Hepatic stellate cell (primary cell): ENCODE data around the gene CSF1.
"Not testable (repeated sequence)": the region's sequence is repeated elsewhere in the genome, so short reads cannot be mapped to it uniquely, and the experiment has no call there.

Source experiments
- DNase-seq: peaks from one replicate; pipeline ENCODE4 v3.0.0; 2011; ENCODE audit warnings: low spot score

The CSF1 gene, protein sequence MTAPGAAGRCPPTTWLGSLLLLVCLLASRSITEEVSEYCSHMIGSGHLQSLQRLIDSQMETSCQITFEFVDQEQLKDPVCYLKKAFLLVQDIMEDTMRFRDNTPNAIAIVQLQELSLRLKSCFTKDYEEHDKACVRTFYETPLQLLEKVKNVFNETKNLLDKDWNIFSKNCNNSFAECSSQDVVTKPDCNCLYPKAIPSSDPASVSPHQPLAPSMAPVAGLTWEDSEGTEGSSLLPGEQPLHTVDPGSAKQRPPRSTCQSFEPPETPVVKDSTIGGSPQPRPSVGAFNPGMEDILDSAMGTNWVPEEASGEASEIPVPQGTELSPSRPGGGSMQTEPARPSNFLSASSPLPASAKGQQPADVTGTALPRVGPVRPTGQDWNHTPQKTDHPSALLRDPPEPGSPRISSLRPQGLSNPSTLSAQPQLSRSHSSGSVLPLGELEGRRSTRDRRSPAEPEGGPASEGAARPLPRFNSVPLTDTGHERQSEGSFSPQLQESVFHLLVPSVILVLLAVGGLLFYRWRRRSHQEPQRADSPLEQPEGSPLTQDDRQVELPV

DNA sequence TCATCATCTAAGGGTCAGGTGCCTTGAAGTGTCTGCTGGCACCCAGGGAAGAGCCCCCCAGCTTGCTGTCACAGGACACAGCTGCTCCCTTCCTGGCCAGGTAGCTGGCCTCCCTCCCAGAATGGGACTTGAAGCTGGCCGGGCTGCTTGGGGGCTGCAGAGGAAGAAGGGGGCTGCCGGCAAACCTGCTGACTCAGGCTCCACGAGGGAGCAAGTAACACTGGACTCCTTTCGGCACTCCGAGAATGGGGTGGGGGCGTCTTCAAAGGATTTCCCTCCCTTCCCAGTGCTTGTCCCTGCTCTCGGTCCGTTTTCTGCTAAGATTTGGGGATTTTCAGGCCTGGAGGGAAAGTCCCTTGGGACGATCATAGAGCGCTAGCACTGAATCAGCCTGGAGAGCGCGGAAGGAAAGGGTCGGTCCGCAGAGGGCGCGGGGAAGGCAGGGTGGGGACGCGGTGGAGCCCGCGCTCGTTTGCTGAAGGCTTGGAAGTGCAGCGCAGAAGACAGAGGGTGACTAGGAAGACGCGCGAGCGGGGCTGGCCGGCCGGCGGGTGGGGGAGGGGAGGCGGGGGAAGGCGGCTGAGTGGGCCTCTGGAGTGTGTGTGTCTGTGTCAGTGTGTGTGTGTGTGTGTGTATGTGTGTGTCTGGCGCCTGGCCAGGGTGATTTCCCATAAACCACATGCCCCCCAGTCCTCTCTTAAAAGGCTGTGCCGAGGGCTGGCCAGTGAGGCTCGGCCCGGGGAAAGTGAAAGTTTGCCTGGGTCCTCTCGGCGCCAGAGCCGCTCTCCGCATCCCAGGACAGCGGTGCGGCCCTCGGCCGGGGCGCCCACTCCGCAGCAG, at the start of gene CSF1:
Gene CSF1, plus strand, starts transcription at position 727 of the 840 bp plus-strand sequence. CDS start 175 bp downstream, outside the sequence.
- DNase-seq: peak; percentile 85

DNA sequence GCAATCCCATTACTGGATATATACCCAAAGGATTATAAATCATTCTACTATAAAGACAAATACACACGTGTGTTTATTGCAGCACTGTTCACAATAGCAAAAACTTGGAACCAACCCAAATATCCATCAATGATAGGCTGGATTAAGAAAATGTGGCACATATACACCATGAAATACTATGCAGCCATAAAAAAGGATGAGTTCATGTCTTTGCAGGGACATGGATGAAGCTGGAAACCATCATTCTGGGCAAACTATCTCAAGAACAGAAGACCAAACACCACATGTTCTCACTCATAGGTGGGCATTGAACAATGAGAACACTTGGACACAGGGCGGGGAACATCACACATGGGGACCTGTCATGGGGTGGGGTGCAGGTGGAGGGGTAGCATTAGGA, 49.0 kb upstream of the CSF1 start:
- DNase-seq: not testable (repeated sequence)

DNA sequence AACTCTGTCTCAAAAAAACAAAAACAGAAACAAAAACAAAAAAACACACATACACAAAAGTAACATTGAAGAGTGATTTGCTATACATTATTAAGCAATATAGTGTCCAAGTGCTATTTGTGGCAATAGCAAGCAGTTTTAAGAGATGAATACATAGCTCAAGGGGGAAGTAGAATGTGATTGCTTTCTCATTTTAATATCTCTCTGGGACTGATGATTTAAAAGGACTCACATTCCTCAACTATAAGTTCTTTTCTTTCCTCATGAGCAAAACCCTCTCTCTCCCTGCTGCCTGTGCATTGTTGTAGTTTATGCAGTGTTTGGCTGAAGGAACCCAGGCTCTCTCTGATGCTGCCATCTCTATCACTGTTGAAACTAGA, 47.0 kb upstream of the CSF1 start:
- no peak for DNase-seq

DNA sequence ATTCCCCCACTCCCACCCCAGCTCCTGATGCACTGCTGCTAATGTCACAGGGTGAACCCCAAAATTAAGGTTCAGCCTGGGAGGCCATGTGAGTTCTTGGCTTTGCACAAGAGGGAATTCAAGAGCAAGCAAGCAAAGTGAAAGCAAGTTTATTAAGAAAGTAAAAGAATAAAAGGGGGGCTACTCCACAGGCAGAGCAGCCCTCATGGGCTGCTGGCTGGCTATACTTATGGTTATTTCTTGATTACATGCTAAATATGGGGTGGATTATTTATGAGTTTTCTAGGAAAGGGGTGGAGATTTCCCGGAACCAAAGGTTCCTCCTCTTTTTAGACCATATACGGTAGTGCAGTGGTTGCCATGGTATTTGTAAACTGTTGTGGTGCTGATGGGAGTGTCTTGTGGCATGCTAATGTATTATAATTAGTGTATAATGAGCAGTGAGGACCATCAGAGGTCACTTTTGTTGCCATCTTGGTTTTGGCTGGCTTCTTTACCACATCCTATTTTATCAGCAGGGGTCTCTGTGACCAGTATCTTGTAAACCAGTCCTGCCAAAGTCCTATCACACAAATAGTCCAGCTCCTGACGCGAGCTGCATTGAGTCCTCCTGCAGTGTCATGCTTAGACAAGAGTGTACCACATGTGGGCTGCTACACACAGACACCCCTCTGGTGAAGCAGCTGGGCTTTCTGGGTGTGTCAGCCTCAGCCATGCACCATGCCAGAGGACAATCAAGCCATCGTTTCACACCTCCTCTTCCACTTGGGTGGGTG, 46.4 kb upstream of the CSF1 start:
- no peak for DNase-seq

DNA sequence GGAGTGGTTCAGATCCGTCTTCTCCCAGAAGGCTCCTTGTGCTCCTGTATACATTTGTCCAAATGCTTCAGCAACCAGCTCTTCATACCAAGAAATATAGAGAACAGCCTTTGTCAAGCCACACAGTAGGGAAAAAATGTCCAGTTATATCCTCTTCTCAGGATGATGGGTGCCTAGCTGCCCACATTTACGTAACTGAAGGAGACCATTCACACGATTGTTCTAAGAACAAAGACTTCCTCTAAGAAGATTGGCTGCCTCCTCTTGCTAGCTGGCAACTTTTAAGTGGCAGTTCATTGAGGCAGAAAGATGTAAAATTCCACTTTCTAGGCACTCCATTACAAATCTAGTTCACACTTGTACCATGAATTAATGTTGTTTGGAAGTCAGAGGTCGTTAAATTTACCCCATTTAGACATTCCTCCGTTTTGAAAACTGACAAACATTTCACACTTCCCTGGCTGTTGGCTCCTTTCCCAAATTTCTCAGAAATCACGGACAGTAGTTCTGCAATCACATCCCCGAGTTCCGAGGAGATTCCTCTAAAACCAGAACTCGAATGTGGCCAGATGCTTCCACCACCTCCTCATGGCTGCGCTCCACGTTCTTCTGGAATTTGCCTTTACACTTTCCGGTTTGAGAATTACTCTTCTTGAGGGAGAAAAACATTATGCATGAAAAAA, 45.6 kb upstream of the CSF1 start:
- DNase-seq: no peak

DNA sequence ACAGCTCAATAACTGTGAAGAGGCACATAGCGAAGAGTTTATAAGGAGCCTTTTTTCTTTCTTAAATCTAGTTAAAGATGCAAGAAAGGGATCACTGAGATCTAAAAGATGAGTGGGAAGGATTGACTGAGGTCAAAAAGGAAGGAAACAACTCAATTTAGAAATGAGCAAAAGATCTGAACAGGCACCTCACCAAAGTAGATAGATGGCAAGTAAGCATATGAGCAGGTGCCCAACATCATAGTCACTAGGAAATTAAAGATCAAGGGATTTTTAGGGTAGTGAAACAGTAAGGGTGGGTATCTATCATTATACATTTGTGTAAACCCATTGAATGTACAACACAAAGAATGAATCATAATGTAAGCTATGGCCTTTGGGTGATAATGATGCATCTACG, 44.6 kb upstream of the CSF1 start:
- DNase-seq: no peak

DNA sequence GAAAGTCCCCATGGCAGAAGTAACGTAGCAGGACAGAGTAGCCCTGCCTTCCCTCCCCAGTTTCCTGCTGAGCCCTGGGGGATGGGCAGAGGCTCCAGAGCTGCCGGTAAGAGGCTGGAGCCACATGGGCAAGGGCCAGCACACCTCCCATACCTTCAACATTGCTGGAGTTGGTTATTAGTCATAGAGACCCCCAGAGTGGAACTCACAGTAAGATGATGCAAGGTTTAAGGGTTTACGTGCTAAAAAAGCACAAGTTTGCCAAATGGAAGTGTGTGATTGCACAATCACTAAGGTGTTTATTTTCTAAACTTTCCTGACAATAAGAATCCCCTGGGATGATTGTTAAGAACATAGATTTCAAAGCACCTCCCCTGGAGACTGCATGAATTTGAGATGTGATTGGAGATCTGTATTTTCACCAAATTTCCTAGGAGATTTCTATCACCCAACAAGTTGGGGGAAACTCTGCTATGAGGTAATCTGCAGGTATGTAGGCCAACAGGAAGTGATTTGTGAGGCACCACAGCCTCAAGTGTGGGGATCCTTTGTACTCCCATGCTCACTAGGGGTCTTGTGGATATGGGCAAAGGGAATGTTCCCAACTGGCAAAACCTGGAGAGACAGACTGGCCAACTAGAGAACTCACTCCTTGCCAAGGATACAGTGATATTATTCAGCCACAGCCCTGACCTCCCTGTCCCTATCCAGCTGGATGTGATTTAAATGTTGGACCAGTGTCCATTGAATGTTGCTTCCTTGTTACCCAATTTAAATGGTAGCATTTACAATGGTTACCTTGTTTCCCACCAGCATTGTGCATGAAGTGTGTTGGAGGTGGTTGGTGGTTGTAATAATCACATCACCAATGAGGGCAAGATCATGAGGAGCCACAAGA, 37.1 kb upstream of the CSF1 start:
- DNase-seq: no peak

DNA sequence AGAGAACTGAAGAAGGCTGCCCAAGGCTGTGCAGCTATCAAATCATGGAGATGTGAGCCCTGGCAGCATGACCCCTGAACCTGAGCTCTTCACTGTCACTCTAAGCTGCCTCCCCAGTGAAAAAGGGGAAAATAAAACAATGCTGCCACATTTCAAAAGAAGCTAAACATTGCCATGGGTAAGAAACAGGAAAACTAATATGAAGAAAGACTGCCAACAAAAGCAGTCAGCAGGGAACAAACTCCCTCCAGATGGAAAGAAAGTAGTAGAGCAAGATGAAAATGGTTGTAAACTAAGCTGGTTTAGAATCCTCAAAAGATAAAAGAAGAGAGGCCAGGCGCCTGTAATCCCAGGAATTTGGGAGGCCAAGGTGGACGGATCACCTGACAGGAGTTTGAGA, 36.2 kb upstream of the CSF1 start:
- no peak for DNase-seq

DNA sequence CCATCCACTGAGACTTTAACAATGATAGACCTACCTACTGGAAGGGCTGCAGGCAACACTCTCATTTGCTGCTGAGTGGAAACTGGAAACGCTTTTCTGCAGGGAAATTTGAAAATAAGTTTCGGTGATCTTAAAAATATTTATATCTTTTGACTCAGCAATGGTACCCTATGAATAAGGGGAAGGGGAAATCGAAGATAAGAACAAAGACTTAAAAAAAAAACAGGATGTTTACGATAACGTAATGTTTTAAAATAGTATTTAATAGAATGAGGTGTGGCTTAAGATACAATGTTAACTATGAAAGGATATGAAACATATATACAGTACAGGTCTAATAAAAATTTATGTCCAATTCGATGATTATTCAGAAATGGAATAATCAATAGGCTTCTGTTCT, 34.8 kb upstream of the CSF1 start:
- no peak for DNase-seq

DNA sequence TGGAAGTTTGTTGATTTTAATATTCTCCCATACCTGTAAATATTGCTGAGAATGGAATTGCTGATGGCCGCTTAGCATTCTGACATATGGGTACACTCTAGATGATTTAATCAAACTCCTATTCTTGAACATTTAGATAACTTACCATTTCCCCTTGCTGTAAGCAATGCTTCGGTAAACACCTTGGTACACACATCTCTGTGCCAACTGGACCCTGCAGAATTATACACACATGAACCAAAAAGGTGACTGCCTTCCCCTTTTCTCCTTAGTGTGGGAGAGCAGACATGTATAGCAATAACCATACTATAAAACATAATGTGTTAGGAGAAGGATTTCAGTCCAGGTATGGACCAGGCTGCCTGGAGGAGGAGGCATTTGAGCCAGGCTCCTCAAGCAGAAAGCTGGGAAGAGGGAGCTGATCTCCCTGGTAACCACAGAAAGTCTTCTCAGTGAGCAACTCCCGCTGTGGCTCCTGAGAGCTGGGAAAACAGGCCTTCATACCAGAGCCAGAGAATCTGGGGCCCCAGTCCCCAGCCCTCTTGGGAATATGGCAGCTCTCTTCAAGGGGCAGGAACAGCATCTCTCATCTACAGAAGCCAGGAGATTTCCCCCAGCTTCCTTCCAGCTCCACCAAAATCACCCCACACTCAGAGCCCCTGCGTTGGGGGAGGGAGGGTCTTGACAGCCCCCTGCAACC, 33.9 kb upstream of the CSF1 start:
- DNase-seq: peak; percentile 71

DNA sequence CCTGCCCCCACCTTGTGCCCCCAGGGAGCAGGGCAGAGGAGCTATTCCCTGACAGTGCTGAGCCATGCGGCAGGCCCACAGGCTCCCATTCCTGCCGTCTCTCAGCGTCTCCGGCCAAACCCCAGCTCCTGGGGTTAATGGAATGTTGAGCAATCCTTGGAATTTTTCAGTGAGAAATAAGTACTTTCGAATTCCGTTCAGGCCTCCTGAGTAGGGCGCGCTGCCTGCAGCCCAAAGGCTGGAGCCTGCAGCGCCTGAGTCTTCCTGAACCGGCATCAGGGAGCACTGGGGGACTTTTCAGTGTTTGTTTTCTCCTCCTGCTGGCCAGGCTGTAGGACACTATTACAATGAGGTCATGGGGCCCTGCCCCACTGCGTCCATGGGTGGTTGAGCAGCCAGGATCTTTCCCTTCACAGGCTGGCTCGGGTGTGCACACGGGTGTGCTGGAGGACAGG, 33.3 kb upstream of the CSF1 start:
- peak; percentile 85 for DNase-seq

DNA sequence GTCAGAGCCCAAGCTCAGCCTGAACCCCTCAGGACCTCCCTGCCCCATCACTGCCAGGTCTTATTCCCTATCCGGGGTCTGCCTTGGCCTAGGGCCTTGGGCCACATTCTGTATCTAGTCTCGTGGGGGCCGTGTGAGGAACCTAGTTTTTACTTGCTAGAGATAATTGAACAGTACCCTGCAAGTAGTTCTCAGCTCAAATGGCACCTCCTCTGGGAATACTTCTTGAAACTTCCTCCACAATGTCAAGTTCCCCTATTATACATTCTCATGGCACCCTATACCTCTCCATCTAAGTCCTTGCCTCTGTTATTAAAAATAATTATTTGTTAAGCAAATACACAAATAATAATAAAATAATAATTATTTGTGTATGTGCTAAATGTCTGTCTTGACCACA, 32.9 kb upstream of the CSF1 start:
- DNase-seq: no peak

DNA sequence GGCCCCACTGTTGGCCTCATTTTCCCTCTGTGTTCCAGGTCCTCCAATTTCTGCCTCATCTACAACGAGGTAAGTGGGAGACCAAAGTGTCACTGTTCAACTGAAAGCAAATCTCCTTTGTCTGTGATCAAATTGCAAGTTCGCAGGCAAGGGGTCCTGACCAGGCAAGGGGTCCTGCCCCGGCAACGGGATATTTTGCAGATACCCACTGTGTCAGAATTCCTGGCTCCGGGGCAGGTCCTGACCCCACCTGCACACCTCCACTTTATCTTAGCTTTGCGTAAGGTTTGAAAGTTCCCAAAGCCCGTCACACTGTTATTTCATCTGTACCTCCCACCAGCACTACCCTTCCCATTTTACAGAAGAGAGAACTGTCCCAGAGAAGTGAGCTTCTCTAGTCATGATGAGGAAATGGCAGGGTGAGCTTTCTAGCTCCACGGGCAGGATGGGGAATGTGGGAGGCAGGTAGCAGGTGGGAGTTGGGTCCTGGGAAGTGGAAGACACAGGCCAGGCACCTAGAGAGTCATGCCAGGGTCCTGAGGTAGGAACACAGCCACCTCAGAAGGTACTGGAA, 32.0 kb upstream of the CSF1 start:
- DNase-seq: no peak

DNA sequence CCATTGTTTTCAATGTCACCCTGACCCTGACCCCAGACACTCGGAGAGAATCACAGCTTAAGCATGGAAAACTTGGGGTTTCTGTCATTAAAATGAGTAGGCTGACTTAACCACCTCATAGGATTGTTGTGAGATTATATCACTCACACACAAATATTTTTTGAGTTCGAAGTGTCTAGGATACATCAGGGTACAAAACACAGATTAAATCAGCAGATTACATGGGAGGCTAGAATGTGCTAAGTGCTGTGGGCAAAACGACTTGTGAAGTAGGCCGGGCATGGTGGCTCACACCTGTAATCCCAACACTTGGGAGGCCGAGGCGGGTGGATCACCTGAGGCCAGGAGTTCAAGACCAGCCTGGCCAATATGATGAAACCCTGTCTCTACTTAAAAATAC, 31.3 kb upstream of the CSF1 start:
- not testable (repeated sequence) for DNase-seq

DNA sequence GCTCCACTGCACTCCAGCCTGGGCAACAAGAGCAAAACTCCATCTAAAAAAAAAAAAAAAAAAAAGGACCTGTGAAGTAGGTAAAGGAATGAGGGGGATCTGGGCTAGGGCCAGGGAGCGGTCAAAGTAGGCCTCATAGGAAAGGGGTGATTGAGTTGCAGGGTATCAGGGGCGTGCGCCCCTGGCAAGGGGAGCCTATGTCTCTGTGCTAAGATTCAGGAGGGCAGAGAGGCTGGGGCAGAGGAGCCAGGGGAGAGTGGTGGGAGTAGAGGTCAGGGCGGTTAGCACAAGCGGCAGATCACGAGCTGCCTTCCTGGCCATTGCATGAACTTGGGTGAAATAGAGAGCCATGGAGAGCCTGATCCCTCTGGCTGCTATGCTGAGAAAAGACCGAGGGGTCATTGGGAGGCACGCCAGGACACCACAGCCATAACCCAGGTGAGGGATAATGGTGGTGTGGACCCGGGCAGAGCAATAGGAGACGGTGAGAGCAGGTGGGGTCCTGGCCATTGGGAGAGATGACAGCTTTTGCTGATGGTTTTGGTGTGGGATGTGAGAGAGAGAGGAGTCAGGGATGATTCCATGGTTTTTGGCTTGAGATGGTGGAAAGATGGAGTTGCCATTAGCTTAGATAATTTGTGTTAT, 30.6 kb upstream of the CSF1 start:
- no peak for DNase-seq

DNA sequence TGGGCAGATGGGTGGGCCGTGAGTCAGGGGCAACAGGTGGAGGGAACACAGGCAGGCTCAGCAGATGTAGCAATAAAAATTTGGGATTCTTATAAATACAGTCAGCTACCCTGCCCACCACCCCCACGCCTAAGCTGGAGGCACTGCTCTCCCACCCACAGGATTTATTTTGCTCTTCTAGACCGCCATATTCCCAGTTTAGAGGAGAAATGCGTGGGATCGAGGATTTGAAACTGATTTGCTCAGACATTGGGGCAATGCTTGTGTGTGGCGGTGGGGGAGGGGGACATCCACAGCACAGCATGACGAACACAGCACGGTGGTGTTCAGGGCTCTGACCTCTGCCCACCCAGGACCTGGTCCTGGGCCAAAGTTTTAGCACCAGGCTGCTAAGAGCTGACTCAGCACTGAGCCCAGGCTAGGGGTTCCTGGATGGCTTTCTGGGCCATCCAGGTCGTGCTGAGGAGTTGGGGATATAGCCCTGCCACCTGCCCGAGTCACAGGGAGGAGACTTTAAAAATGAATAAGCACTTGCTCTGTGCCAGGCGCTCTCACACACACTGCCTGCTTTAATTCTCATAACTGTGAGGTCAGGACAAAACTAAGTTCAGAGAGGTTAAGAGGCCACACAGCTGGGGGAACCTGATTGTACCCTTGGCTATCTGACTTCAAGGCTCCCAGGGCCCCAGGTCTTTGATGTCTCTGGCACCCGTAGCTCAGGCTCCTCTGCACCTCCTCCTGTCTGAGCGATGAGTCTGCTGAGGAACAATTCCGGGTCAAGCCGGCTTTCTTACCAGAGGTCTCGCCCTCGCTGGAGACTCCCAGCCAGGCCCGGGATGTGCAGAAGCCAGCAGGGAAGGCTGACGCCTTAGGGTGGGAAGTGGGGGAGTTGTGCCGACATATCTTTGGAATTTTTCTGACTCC, 29.4 kb upstream of the CSF1 start:
- no peak for DNase-seq

DNA sequence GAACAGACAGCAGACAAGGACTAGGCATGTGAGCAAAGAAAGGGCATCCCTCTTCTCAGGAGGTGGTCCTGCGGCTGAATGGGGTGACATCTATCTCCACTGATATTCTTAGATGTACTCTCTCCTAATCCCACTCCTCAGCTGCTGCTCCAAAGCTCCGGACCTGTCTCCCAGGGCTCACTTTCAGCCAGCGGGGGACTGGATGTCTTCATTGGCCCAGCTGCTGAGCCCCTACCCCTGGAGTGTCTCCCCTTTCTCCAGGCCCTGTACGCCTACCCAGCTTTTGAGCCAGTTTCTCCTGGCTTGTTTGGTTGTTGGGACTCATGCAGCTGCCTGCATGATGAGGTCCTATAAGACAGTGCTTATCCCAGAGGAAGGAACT, 28.8 kb upstream of the CSF1 start:
- DNase-seq: no peak
